HG03469 (cell line): ENCODE data around the gene HADHA.

ENCODE experiments used
- ATAC-seq: cut with Tn5 transposase; IDR thresholded peaks from one replicate; pipeline ENCODE4 v1.9.1; 2021; ENCODE audit warnings: mild to moderate bottlenecking, moderate library complexity, moderate number of reproducible peaks; ENCODE audit not compliant: unreplicated experiment

The HADHA gene

GRCh38 chr2:26245810-26246209 is 1.4 kb upstream of the HADHA start:
- ATAC-seq = no peak

DNA sequence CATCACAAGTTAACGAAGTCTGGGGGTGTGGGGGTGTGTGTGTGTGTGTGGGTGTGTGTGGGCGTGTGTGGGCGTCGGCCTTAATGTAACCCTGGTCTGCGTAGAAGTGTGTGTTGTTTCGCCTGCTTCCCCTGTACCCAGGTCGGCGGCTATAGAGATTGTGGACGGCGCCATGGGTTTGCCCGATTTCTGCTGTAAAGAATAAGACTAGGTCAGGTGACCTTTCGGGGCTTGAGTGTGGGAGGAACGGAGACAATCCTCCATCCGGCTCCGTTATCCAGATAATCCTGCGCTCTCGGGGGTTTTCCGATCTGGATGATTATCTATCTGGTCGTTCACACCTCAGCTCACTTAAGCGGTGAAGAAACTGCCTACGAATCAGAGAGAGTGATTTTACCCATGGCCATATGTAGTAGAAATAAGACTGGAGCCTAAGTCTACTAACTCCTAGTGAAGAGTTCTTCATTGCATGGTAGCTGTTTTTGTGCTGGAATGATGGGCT is 850 bp upstream of the HADHA start:
- ATAC-seq = no peak

- ATAC-seq = no peak
Observed at GRCh38 chr2:26243470-26244308, 743 bp downstream of the HADHA start.

- ATAC-seq = no peak
Observed at GRCh38 chr2:26241928-26242436, 2.5 kb downstream of the HADHA start.

GRCh38 chr2:26238311-26238958 is 6.0 kb downstream of the HADHA start:
- no peak for ATAC-seq

GRCh38 chr2:26237868-26238267 is 6.6 kb downstream of the HADHA start:
- no peak for ATAC-seq

GRCh38 chr2:26235089-26235488 is 9.3 kb downstream of the HADHA start:
- no peak for ATAC-seq

DNA sequence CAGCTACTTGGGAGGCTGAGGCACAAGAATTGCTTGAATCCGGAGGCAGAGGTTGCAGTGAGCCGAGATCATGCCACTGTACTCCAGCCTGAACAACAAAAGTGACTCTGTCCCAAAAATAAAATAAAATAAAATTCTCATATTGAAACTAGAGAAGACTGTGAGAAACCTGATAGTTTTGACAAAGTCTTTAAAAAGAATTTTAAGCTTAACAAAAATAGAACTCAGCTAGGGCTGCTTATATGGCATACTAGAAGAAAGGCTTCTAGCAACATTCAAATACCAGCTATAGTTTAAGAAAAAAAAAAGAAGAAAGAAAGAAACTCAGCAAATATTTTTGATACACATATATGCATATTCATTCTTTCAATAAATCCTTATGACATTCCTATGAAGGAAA is 13.6 kb downstream of the HADHA start:
- no peak for ATAC-seq

- no peak for ATAC-seq
Observed at GRCh38 chr2:26229595-26229994, 14.8 kb downstream of the HADHA start.

GRCh38 chr2:26224095-26224494 is 20.3 kb downstream of the HADHA start:
- ATAC-seq = no peak

DNA sequence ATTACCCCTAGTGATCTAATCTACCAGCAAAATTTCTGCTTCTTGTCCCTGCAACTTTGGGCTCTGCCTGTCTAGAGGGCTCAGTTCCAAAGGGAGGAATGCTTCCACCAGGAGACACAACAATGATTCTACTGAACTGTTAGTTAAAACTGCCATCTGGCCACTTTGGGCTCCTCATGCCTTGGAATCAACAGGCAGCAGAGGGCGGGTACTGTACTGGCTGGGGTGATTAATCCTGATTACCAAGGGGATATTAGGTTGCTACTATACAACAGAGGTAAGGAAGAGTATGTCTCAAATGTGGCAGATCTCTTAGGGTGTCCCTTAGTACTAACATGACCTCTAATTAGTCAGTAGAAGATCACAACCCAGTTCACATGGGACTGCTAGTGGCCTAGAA is 21.4 kb downstream of the HADHA start:
- ATAC-seq = no peak

DNA sequence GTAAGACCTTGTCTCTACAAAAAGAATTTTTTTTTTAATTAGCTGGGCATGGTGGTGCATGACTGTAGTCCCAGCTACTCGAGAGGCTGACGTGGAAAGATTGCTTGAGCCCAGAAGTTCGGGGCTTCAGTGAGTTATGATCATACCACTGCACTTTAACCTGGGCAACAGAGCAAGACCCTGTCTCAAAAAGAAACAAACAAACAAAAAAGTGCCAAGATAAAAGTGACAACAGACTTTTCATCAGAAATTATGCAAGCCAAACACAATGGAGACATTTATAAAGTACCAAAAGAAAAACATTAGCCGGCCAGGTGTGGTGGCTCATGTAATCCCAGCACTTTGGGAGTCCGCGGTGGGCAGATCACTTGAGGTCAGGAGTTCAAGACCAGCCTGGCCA is 26.7 kb downstream of the HADHA start:
- ATAC-seq = no peak

DNA sequence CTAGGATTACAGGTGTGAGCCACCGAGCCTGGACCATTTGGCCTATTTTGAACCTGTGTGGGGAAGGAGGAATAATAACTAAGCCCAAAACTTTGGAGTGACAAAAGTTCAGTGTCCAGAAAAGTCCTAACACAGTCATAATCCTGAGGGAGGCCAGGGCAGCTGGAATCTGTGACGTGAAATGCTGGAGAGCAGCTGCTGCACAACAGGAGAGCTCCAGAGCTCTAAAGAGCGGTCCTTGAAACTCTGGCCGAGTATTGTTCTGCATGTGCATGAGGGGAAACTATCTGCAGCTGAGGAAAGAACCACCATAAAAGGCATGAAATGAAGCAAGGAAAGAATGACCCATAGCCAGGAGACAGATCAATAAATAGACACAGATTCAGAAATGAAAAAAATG is 27.8 kb downstream of the HADHA start:
- no peak for ATAC-seq

DNA sequence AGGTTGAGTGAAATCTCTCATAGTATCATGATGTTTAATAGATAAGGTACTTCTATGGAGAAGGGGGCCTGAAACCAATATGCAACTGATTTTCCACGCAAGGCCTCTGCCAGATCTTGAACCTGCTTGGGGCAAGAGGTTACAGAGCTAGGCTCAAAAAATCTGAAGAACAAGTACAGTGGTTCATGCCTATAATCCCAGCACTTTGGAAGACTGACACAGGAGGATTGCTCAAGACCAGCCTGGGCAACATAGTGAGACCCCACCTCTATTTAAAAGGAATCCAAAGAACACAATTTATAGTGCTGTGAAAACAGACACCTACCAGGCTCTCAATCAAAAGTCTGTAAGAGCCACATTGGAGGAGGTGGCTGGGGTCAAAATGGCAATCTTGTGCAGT is 28.6 kb downstream of the HADHA start:
- ATAC-seq = no peak

GRCh38 chr2:26214759-26215158 is 29.7 kb downstream of the HADHA start:
- ATAC-seq = no peak

- ATAC-seq = no peak
Observed at GRCh38 chr2:26212011-26212410, 32.4 kb downstream of the HADHA start.

DNA sequence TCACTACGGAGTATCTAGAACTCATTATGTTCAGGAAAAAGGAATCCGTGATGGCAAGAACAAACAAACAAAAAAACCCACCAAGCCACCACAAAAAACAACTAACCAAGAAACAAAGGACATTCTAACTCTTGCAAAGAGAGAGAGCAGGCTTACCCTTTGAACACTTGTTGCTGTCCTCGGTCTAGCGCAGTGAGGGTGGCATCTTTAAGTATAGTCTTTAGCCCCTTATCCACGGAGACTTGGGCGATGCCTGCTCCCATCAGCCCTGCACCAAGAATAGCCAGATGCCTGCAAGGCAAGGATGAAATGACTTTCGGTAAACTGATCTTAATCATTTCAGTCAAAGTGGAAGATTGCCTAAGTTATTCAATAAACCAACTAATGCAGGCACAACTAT is 40.5 kb downstream of the HADHA start:
- ATAC-seq = no peak

DNA sequence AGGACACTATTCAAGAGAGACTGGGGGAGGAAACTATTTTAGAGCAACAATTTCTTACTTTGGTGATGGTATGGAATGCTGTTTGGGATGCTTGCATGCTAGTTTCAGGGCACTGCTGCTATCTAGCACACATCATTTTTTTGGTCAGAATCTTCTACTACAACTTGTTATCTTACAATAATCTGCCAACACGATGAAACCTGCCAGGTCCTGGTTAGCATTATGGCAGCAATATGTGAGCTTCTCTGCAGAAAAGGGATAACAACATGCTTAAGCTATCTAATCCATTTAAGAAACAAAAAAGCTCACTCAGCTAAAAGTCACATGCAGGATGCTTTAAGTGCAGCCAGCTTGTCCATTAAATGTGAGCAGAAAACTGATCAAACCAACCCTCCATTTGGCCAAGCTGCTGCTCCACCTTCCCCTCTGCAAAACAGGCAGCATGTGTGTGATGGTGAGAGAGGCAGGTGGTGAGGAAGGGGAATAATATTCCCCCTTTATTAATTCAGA is 41.4 kb downstream of the HADHA start:
- no peak for ATAC-seq

- ATAC-seq = no peak
Observed at GRCh38 chr2:26197516-26197915, 46.9 kb downstream of the HADHA start.

- no peak for ATAC-seq
Observed at GRCh38 chr2:26196683-26197418, 47.6 kb downstream of the HADHA start.
